GM23338 (cell line): ENCODE measurements around the gene TNS1.

ENCODE experiments used
- CREB1 ChIP-seq: fragments of 250-450 bp; sonication (Bioruptor Pico); IDR thresholded peaks from 2 replicates; pipeline ENCODE4 v1.5.0; 2020; ENCODE audit warnings: low read depth, mild to moderate bottlenecking, moderate library complexity
- EZH2 ChIP-seq: fragments of 200-600 bp; sonication (generic); IDR thresholded peaks from one replicate; pipeline ENCODE4 v1.8.0; 2017; ENCODE audit warnings: antibody characterized with exemption, mild to moderate bottlenecking, low read depth; ENCODE audit not compliant: unreplicated experiment
- EZH2phosphoT487 ChIP-seq: fragments of 200-600 bp; sonication (generic); IDR thresholded peaks from one replicate; pipeline ENCODE4 v1.8.1; 2018; ENCODE audit warnings: antibody characterized with exemption; ENCODE audit not compliant: unreplicated experiment
- JUNB ChIP-seq: IDR thresholded peaks from one replicate; pipeline ENCODE4 v1.6.1; 2016; ENCODE audit warnings: antibody characterized with exemption; ENCODE audit not compliant: unreplicated experiment
- NANOG ChIP-seq: IDR thresholded peaks from 2 replicates; pipeline ENCODE4 v1.6.1; 2016; ENCODE audit warnings: antibody characterized with exemption, borderline replicate concordance
- POLR2AphosphoS5 ChIP-seq: IDR thresholded peaks from 2 replicates; pipeline ENCODE4 v1.6.1; 2016; ENCODE audit warnings: antibody characterized with exemption, low read depth
- ZNF114 ChIP-seq: fragments of 250-450 bp; sonication (Bioruptor Pico); IDR thresholded peaks from 2 replicates; pipeline ENCODE4 v1.5.0; 2020; ENCODE audit warnings: mild to moderate bottlenecking, moderate library complexity
- ZNF331 ChIP-seq: fragments of 250-450 bp; sonication (Bioruptor Pico); IDR thresholded peaks from 2 replicates; pipeline ENCODE4 v1.5.0; 2020; ENCODE audit warnings: low read depth, mild to moderate bottlenecking, moderate library complexity
- TF ChIP-seq, protein P1 (sequence below), 2 experiments: fragments of 200-600 bp in 1 of 2; sonication (generic) in 1 of 2; conservative IDR thresholded peaks; 2 replicates each; pipeline versions ENCODE4 v1.5.1 to v1.6.1; 2016 to 2017; ENCODE audit warnings: antibody characterized with exemption in 2 of 2, low read depth in 2 of 2, mild to moderate bottlenecking in 2 of 2, moderate library complexity in 1 of 2
- TF ChIP-seq, protein P2 (sequence below): IDR thresholded peaks from one replicate; pipeline ENCODE4 v1.6.1; 2018; ENCODE audit warnings: antibody characterized with exemption; ENCODE audit not compliant: unreplicated experiment

DNA sequence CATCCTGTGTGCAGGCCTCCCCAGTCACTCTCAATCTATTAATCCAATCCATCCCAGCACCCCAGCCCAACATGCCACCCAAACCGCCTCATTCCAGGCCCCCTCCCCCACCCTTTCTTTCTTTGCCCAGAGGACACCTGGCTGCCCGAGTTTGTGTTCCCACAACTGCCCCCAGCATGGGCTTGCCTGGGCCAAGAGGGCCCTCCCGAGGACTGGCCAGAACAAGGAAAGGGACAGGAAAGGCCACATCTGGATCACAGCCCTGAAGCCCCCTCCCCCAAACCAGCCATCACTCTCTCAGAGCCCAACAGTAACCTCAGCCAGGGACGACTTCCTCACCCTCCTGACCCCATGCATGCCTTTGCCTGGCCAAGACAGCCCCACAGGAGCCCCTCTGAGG, 1.2 kb downstream of the TNS1 start:
- TF ChIP-seq, protein P1, sequence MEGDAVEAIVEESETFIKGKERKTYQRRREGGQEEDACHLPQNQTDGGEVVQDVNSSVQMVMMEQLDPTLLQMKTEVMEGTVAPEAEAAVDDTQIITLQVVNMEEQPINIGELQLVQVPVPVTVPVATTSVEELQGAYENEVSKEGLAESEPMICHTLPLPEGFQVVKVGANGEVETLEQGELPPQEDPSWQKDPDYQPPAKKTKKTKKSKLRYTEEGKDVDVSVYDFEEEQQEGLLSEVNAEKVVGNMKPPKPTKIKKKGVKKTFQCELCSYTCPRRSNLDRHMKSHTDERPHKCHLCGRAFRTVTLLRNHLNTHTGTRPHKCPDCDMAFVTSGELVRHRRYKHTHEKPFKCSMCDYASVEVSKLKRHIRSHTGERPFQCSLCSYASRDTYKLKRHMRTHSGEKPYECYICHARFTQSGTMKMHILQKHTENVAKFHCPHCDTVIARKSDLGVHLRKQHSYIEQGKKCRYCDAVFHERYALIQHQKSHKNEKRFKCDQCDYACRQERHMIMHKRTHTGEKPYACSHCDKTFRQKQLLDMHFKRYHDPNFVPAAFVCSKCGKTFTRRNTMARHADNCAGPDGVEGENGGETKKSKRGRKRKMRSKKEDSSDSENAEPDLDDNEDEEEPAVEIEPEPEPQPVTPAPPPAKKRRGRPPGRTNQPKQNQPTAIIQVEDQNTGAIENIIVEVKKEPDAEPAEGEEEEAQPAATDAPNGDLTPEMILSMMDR (conservative IDR thresholded peaks at IDR 0.05; ENCODE audit: low read depth in 2 of 2) = no peak
- TF ChIP-seq EZH2phosphoT487 (no peak), JUNB (no peak), POLR2AphosphoS5 (no peak), NANOG (no peak), EZH2 (no peak), ZNF114 (CRISPR knock-in tag) (no peak), CREB1 (CRISPR knock-in tag) (no peak), ZNF331 (no peak)
- TF ChIP-seq, protein P2, sequence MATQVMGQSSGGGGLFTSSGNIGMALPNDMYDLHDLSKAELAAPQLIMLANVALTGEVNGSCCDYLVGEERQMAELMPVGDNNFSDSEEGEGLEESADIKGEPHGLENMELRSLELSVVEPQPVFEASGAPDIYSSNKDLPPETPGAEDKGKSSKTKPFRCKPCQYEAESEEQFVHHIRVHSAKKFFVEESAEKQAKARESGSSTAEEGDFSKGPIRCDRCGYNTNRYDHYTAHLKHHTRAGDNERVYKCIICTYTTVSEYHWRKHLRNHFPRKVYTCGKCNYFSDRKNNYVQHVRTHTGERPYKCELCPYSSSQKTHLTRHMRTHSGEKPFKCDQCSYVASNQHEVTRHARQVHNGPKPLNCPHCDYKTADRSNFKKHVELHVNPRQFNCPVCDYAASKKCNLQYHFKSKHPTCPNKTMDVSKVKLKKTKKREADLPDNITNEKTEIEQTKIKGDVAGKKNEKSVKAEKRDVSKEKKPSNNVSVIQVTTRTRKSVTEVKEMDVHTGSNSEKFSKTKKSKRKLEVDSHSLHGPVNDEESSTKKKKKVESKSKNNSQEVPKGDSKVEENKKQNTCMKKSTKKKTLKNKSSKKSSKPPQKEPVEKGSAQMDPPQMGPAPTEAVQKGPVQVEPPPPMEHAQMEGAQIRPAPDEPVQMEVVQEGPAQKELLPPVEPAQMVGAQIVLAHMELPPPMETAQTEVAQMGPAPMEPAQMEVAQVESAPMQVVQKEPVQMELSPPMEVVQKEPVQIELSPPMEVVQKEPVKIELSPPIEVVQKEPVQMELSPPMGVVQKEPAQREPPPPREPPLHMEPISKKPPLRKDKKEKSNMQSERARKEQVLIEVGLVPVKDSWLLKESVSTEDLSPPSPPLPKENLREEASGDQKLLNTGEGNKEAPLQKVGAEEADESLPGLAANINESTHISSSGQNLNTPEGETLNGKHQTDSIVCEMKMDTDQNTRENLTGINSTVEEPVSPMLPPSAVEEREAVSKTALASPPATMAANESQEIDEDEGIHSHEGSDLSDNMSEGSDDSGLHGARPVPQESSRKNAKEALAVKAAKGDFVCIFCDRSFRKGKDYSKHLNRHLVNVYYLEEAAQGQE = no peak
